Measurements from ENCODE around the gene NECAP2.
"Not testable (repeated sequence)": the region's sequence is repeated elsewhere in the genome, so short reads cannot be mapped to it uniquely, and the experiment has no call there.

NECAP2 gene

GRCh38 chr1:16500466-16500865 lies 59.9 kb downstream of the NECAP2 start:
- not testable (repeated sequence) for DNase-seq

- DNase-seq, result not testable (repeated sequence)
Measured at GRCh38 chr1:16500975-16501374, 60.5 kb downstream of the NECAP2 start.

- DNase-seq, result not testable (repeated sequence)
Measured at GRCh38 chr1:16501446-16501845, 60.9 kb downstream of the NECAP2 start.

GRCh38 chr1:16503494-16503893 lies 63.0 kb downstream of the NECAP2 start:
- DNase-seq, result no peak

- not testable (repeated sequence) for DNase-seq
Measured at GRCh38 chr1:16505870-16506269, 65.3 kb downstream of the NECAP2 start.

GRCh38 chr1:16506364-16507136 lies 66.0 kb downstream of the NECAP2 start:
- DNase-seq, result not testable (repeated sequence)

- DNase-seq, result peak; percentile 98
Measured at GRCh38 chr1:16508861-16509445, 68.4 kb downstream of the NECAP2 start.

Data from NCI-H524 treated with DMSO at 0.1 percent for 48 hours (cell line).